ENCODE results near the gene MIS18A. TPM values are rescaled to one million over a fixed set of nuclear protein-coding genes. Genes with fewer than 3 reads are reported as not detected.

Gene MIS18A
- total RNA-seq, 1 experiment from 2014 or later = 55.9 TPM

DNA sequence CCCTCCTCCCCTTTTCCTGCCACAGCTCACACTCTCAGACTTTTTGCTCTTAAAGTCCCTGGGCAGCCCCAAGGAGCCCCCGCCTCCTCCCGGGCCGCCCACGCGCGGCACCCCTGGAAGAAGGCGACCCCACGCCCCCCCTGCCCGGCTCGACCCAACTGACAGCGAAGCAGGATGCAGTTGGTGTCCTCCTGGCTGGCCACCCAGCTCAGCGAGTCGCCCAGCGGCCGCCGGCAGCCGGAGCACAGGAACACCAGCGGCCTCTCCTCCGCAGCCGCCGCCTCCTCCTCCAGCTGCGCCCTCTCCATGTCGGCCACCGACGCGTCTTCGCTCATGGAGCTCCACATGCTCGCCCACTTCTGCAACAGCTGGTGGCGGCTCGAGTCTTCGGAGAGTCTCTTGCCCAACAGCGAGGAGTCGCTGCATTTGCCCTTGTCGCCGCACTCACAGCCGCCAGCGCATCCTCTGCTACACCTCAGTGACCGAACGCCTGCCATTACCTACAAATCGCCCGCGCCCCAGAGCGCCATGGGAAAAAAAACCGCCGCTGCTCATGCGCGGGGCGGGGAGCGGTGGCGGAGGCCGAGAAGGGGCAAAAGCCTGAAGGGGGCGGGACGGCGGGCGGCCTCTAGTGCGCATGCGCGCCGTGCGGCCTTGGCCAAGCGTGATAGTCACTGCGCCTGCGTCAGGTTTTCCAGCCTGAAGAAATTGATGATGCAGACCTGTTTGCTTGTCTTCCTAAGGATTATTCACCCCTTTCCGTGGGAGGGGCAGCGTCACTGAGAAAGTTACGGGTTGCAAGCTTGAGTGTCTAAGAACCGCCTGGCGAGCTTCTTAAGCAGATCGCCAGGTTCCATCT is at the start of gene MIS18A (continued):
- TF ChIP-seq ZNF219 (CRISPR knock-in tag; IDR thresholded peaks at IDR 0.05; ENCODE audit: borderline replicate concordance) (no peak), CREB1 (CRISPR knock-in tag; IDR thresholded peaks at IDR 0.05) (no peak; the same call in 1 of the 2 replicates), GTF2I (CRISPR knock-in tag; conservative IDR thresholded peaks at IDR 0.05) (no peak), ZNF121 (CRISPR knock-in tag; IDR thresholded peaks at IDR 0.05) (no peak), NFE2L1 (CRISPR knock-in tag; IDR thresholded peaks at IDR 0.05) (peak; percentile 32; the same call in 1 of the 2 replicates), EMX1 (CRISPR knock-in tag; IDR thresholded peaks at IDR 0.05) (no peak), RORB (CRISPR knock-in tag; IDR thresholded peaks at IDR 0.05) (no peak), ATF1 (CRISPR knock-in tag; IDR thresholded peaks at IDR 0.05) (no peak), TEAD4 (CRISPR knock-in tag; IDR thresholded peaks at IDR 0.05) (no peak), CBFB (CRISPR knock-in tag; IDR thresholded peaks at IDR 0.05; ENCODE audit: low read depth) (no peak), NR1H2 (CRISPR knock-in tag; IDR thresholded peaks at IDR 0.05) (no peak), CREM (CRISPR knock-in tag; IDR thresholded peaks at IDR 0.05) (no peak), ELF4 (CRISPR knock-in tag; IDR thresholded peaks at IDR 0.05; ENCODE audit: low read depth) (no peak), ZNF317 (CRISPR knock-in tag; IDR thresholded peaks at IDR 0.05; ENCODE audit: borderline replicate concordance, low read depth) (no peak), ZNF416 (CRISPR knock-in tag; IDR thresholded peaks at IDR 0.05) (no peak), JUN (CRISPR knock-in tag; IDR thresholded peaks at IDR 0.05) (peak; percentile 55; the same call in 1 of the 2 replicates), TEAD1 (CRISPR knock-in tag; IDR thresholded peaks at IDR 0.05) (peak; percentile 46; the same call in 1 of the 2 replicates), HMGA2 (CRISPR knock-in tag; IDR thresholded peaks at IDR 0.05) (no peak), PRRX2 (CRISPR knock-in tag; IDR thresholded peaks at IDR 0.05) (no peak), NR3C1 (CRISPR knock-in tag; conservative IDR thresholded peaks at IDR 0.05; ENCODE audit: low read depth) (no peak)
- TF ChIP-seq, protein P1, sequence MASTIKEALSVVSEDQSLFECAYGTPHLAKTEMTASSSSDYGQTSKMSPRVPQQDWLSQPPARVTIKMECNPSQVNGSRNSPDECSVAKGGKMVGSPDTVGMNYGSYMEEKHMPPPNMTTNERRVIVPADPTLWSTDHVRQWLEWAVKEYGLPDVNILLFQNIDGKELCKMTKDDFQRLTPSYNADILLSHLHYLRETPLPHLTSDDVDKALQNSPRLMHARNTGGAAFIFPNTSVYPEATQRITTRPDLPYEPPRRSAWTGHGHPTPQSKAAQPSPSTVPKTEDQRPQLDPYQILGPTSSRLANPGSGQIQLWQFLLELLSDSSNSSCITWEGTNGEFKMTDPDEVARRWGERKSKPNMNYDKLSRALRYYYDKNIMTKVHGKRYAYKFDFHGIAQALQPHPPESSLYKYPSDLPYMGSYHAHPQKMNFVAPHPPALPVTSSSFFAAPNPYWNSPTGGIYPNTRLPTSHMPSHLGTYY (CRISPR knock-in tag; IDR thresholded peaks at IDR 0.05) = no peak
- TF ChIP-seq, protein P2, sequence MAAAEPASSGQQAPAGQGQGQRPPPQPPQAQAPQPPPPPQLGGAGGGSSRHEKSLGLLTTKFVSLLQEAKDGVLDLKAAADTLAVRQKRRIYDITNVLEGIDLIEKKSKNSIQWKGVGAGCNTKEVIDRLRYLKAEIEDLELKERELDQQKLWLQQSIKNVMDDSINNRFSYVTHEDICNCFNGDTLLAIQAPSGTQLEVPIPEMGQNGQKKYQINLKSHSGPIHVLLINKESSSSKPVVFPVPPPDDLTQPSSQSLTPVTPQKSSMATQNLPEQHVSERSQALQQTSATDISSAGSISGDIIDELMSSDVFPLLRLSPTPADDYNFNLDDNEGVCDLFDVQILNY (CRISPR knock-in tag; IDR thresholded peaks at IDR 0.05) = no peak
- TF ChIP-seq, protein P3, sequence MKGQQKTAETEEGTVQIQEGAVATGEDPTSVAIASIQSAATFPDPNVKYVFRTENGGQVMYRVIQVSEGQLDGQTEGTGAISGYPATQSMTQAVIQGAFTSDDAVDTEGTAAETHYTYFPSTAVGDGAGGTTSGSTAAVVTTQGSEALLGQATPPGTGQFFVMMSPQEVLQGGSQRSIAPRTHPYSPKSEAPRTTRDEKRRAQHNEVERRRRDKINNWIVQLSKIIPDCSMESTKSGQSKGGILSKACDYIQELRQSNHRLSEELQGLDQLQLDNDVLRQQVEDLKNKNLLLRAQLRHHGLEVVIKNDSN (CRISPR knock-in tag; IDR thresholded peaks at IDR 0.05) = peak; percentile 12; the same call in 1 of the 2 replicates
- TF ChIP-seq, protein P4, sequence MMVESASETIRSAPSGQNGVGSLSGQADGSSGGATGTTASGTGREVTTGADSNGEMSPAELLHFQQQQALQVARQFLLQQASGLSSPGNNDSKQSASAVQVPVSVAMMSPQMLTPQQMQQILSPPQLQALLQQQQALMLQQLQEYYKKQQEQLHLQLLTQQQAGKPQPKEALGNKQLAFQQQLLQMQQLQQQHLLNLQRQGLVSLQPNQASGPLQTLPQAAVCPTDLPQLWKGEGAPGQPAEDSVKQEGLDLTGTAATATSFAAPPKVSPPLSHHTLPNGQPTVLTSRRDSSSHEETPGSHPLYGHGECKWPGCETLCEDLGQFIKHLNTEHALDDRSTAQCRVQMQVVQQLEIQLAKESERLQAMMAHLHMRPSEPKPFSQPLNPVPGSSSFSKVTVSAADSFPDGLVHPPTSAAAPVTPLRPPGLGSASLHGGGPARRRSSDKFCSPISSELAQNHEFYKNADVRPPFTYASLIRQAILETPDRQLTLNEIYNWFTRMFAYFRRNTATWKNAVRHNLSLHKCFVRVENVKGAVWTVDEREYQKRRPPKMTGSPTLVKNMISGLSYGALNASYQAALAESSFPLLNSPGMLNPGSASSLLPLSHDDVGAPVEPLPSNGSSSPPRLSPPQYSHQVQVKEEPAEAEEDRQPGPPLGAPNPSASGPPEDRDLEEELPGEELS (CRISPR knock-in tag; IDR thresholded peaks at IDR 0.05) = peak; percentile 69; the same call in 1 of the 2 replicates
- TF ChIP-seq, protein P5, sequence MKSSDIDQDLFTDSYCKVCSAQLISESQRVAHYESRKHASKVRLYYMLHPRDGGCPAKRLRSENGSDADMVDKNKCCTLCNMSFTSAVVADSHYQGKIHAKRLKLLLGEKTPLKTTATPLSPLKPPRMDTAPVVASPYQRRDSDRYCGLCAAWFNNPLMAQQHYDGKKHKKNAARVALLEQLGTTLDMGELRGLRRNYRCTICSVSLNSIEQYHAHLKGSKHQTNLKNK (CRISPR knock-in tag; IDR thresholded peaks at IDR 0.05) = no peak
- TF ChIP-seq, protein P6, sequence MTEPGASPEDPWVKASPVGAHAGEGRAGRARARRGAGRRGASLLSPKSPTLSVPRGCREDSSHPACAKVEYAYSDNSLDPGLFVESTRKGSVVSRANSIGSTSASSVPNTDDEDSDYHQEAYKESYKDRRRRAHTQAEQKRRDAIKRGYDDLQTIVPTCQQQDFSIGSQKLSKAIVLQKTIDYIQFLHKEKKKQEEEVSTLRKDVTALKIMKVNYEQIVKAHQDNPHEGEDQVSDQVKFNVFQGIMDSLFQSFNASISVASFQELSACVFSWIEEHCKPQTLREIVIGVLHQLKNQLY (CRISPR knock-in tag; IDR thresholded peaks at IDR 0.05) = no peak
- TF ChIP-seq, protein P7, sequence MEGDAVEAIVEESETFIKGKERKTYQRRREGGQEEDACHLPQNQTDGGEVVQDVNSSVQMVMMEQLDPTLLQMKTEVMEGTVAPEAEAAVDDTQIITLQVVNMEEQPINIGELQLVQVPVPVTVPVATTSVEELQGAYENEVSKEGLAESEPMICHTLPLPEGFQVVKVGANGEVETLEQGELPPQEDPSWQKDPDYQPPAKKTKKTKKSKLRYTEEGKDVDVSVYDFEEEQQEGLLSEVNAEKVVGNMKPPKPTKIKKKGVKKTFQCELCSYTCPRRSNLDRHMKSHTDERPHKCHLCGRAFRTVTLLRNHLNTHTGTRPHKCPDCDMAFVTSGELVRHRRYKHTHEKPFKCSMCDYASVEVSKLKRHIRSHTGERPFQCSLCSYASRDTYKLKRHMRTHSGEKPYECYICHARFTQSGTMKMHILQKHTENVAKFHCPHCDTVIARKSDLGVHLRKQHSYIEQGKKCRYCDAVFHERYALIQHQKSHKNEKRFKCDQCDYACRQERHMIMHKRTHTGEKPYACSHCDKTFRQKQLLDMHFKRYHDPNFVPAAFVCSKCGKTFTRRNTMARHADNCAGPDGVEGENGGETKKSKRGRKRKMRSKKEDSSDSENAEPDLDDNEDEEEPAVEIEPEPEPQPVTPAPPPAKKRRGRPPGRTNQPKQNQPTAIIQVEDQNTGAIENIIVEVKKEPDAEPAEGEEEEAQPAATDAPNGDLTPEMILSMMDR (IDR thresholded peaks at IDR 0.05) = no peak
- TF ChIP-seq, protein P8, sequence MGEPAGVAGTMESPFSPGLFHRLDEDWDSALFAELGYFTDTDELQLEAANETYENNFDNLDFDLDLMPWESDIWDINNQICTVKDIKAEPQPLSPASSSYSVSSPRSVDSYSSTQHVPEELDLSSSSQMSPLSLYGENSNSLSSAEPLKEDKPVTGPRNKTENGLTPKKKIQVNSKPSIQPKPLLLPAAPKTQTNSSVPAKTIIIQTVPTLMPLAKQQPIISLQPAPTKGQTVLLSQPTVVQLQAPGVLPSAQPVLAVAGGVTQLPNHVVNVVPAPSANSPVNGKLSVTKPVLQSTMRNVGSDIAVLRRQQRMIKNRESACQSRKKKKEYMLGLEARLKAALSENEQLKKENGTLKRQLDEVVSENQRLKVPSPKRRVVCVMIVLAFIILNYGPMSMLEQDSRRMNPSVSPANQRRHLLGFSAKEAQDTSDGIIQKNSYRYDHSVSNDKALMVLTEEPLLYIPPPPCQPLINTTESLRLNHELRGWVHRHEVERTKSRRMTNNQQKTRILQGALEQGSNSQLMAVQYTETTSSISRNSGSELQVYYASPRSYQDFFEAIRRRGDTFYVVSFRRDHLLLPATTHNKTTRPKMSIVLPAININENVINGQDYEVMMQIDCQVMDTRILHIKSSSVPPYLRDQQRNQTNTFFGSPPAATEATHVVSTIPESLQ (CRISPR knock-in tag; IDR thresholded peaks at IDR 0.05) = no peak
- TF ChIP-seq, protein P9, sequence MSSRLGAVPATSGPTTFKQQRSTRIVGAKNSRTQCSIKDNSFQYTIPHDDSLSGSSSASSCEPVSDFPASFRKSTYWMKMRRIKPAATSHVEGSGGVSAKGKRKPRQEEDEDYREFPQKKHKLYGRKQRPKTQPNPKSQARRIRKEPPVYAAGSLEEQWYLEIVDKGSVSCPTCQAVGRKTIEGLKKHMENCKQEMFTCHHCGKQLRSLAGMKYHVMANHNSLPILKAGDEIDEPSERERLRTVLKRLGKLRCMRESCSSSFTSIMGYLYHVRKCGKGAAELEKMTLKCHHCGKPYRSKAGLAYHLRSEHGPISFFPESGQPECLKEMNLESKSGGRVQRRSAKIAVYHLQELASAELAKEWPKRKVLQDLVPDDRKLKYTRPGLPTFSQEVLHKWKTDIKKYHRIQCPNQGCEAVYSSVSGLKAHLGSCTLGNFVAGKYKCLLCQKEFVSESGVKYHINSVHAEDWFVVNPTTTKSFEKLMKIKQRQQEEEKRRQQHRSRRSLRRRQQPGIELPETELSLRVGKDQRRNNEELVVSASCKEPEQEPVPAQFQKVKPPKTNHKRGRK (CRISPR knock-in tag; IDR thresholded peaks at IDR 0.05; ENCODE audit: borderline replicate concordance) = no peak

Measured in WTC11 (cell line).